Stimulated activated CD8-positive, alpha-beta memory T cell treated with anti-CD3 and anti-CD28 coated beads, Interleukin-2, amount 100 ng/mL, for 1 hour (primary cell): ENCODE results near the gene SMAD2.
"Not testable (repeated sequence)": the region's sequence is repeated elsewhere in the genome, so short reads cannot be mapped to it uniquely, and the experiment has no call there.

Experiments
- DNase-seq, 2 donors: peaks; one replicate each; pipeline ENCODE4 v3.0.0-alpha.2; 2020; ENCODE audit warnings: low read depth in 2 of 2

Gene SMAD2

DNA sequence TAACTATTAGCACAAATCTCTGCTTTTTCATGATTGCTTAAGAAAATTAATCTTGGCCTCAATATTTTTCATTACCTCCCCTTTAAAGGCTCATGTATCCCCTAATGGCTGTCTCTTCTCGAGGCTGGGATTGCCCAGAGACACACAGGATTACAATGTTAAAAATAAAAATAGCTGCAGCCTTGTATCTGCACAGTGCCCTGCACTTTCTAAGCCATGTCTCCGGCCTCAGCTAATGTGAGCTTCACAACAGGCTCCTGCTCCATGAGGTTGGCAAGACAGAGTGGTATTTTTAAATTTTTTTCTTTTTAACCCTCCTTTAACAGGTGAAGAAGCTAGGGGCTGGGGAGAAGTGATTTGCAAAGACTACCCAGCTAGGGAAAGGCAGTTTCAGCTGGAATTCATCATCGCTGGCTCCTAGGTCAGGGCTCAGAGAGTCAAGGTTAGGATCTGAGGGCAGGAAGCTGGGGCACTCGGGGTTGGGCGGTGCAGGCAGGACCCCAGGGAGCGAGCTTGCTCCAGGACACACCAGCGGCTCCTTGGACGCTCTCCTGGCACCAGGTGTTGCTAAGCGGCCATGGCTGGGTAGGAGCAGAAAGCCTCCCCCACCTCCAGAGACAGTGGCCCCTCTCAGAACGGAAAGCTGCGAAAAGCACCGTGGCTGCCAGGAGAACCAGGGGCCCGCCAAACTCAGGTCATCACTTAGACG, 135.6 kb downstream of the SMAD2 start:
- no peak for DNase-seq

DNA sequence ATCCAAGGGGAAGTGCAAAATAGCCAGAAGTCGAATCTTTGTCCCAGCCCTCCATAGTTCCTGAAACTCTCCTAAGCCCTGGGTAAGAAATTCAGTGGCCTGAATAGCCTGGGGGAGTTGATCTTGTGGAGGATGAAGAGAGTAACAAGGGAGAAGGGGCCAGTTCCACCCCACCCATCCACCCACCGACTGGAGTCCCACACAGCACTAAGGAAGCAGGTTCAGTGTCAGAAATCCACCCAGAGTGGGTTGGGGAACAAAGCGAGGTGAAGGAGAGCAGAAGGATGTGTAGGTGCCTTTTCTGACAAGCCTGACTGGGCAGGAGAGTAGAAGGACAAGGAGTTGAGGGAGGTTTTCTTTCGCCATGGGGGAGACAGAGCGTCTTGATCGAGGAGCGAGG, 136.8 kb downstream of the SMAD2 start:
- DNase-seq, result no peak

DNA sequence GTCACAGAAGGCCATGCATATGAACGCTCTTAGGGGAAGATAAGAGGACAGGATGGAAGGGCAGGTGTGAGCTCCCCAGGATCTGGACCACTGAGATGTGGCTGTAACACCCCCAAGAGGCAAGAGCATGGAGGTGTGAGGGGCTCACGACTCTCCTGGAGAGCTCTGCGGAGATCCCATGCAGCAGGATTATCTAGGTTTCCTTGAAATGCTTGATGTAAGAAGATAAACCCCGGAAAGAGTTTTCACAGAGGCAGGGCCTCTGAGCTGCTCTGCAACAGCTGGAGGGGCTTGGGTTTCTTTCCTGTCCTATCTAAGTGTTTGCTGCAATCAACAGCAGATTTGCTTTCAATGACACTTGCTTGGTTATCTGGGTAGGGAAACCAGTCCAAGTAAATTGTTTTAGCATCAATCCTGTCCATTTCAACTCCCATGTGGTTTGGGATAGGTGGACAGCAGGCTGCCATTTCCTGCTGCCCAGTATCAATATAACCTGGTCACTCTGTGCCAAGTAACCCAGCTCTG, 138.9 kb downstream of the SMAD2 start:
- no peak for DNase-seq

DNA sequence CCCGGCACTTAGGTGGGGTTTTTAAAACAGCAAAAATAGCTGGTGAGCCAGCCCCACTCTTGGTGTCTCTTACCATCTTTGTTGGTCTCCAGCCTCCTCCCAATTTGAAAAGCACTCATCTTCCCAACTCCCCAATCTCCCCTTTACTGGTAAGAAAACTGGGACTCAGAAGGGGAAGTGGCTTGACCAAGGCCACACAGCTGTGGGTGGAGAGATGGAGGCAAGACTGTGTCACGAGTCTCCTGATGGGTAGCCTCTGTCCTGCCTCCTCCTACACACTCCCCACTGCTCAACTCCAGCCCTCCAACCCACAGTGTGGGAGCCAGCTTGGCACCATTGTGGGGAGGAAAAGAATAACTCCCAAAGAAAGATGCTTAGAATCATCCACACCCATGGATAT, 140.4 kb downstream of the SMAD2 start:
- DNase-seq, result no peak

DNA sequence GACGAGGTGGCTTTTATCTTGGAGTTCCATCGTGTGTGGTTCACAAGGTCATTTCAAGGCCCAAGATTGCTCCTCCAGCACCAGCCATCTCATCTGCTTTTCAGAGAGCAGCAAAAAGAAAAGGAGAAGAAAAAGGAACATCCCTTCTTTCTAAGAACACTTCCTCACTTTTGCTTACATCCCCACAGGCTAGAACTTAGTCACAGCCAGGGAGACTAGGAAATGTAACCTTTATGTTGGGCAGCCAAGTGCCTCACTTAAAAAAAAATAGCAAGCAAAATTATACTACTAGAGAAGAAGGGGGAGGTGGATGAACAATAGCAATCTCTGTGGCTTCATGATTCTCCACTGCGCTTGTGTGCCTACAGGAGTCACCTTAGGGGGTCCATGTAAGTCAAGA, 141.8 kb downstream of the SMAD2 start:
- no peak for DNase-seq

DNA sequence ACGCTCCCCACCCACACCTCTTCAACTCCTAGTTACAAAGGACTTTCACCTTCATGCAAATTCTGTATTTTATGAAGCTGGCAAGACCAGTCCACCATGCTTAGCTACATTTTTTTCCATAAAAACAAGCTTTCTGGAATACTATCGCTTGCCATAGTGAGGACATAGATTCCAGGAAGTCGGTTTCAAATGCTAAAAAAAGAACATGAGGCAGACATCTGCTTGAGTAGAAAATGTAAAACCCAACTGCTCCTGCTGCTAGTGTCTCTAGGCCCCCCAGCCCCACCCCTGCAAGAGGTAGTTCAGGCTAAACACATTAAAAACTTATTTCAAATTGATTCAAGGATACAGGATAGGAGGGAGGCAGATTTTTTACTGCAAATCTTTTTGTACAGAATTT, 148.9 kb downstream of the SMAD2 start:
- DNase-seq, result no peak

DNA sequence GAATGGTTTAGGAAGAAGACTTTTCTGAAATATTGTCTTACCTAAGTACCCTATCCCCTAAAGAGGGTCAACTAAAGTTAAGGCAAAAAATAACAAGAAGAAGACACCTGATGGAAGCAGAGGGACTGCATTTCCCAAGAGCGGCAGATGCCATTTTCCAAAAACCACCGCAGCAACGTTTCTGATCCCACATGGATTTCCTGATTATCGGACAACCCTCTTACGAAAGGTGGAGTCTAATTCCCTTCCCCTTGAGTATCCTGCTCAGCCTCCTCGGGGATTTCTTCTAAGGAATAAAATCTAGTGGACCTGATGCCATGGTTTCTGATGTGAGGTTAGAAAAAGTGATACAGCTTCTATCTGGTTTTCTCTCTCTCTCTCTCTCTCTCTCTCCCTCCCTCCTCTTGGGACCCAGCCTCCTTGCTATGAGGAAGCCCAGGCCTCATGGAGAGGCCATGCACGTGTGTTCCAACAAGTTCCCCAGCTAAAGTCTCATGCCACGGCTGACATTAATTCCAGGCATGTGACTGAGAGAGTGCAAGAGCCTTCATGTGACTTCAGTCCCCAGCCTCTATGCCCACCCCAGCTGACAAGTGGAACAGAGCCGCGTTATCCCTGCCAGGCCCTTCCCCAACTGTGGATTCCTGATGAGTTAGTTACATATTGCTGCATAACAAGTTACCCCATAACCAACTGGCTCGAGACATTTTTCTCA, 150.3 kb downstream of the SMAD2 start:
- no peak for DNase-seq

DNA sequence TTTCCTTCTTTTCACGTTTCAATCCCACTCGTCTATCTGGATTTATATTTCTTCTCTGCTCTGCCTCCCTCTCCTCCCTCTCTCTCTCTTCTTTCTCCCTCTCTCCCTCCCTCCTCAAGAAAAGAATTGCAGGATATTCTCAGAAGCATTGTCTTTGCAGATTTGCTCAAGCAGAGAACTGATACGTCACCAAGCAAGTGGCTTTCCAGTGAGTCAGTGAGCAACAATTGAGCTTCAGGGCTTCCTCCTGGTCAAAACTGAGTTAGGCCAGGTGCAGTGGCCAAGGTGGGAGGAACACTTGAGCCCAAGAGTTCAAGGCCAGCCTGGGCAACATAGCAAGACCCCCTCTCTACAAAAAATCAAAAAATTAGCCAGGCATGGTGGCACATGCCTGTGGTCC, 151.1 kb downstream of the SMAD2 start:
- DNase-seq, result no peak

DNA sequence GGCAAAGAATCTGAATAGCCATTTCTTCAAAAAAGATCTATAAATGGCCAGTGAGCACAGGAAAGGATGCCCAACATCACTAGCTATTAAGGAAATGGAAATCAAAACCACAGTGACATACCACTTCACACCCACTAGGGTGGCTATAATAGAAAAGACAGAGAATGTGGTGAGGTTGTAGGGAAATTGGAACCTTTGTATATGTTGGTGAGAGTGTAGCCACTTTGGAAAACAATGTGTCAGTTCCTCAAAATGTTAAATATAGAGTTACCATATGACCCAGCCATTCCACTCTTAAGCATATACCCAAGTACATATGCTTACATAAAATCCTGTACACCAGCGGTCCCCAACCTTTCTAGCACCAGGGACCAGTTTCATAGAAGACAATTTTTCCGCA, 152.8 kb downstream of the SMAD2 start:
- no peak for DNase-seq

DNA sequence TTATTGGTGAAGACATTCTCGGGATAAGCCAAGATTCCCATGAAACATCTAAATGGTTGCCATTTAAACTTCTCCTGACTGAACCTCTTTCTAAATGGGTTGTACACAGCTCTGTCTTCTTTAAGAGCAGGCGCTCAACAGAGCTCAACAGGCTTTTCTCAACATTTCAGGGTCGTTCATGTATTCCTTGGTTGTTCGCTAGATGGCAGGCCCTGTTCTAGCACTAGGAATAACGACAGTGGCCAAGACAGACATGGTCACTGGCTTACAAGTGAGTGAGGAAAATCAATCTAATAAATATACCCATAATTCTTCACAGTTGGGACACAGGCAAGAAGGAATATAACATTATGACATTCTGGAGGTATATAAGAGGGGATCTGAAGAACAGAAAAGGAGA, 154.5 kb downstream of the SMAD2 start:
- DNase-seq, result no peak

DNA sequence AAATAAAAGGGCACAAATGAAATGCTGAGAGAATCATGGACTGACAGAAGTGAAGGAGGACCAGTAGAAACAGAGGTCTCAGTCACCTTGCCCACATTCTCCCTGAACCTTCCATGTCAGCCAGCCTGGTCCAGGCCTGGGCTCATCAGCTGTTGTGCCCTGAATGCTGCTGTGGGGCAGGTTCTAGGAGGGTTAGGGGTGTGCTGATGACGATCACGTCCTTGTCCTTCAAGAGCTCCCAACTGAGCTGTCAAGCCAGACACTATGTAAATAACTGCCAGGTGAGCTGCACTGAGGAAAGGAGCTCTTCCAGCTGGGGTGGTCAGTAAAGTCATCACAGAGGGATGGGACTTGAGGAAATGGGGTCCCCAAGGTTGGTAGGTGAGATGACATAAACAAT, 156.5 kb downstream of the SMAD2 start:
- DNase-seq, result no peak

DNA sequence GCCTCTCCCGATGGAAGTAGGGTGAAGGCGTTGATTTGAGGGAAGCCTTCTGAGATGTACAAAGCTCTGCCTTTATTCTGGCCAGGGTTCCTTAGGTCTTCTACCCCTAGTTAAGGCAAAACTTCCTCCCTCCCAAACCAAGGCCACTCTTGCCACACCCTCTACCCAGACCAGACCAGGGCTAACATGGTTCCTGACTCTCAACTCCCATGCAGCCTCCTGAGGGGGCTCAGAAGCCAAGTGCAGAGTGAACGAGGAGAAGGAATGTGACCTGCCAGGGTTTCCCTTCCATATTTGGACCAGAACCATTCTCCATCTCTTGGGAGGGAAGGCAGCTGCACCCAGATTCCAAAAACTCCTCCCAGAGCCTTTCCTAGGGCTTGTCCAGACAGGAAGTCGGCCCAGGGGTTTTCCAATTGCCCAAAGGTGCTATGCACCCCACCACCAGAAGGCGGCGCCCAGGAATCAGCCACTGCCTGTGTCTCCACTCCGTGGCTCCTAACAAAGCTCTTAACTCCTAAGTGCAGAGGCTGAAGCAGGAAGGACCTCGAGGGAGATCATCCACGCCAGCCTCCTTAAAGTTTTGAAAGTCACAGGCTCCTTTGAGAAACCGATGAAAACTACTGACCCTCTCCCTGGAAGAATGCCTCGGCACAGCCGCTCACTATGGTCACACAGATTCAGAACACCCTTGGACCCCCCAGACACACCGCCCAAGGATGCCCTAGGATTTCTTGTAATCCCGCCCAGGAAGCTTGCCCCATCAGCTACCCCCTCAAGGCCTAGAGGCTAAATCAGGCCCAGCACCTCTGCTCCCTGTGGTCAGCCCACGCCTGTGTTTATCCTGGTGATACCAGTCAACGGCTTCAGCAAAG, 157.8 kb downstream of the SMAD2 start:
- peak in 1 of 2 donors; percentile 28 for DNase-seq

DNA sequence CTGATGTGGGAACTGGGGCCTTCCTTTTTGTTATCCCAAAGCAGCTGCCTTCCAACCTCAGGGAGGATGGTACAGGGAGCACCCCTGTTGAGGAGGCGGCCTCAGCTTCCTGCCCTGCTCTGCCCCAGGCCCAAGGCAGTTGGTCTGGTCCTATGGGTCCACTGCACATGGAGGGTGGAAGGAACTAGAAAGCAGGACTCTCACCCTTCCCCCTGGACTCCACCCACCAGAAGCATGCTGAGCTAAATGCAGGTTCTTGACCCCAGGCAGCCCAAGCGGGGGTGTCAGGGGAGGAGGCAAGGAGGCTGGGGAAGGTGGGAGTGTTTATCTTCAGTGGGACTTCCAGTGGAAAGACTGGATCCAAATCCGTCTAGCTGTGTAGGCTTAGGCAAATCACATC, 158.5 kb downstream of the SMAD2 start:
- DNase-seq, result no peak

DNA sequence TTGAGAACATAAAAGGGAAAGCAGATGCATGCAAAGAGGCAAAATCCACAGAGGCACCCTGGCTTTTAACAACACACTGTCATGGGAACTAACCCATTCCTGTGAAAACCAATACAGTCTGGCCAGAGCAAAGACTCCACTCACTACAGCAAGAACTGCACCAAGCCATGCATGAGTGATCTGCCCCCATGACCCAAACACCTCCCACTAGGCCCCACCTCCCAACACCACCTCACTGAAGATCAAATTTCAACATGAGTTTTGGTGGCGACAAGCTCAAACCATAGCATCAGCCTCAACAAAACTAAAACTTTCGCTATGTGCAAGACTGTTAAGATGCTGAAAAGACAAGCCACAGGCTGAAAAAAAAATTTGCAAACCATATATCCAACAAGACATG, 162.8 kb downstream of the SMAD2 start:
- no peak for DNase-seq

DNA sequence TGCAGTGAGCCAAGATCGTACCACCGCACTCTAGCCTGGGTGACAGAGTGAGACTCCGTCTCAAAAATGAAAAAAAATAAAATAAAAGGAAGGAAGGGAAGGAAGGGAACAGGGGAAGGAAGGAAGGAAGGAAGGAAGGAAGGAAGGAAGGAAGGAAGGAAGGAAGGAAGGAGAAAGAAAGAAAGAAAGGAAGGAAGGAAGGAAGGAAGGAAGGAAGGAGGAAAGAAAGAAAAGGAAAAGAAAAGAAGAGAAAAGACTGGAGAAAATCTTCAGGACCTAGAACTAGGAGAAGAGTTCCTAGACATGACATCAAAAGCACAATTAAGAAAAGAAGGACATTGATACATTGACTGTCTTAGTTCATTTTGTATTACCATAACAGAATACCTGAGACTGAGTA, 163.3 kb downstream of the SMAD2 start:
- DNase-seq, result not testable (repeated sequence)
